ENCODE measurements around the gene CA5B. TPM values are rescaled to one million over a fixed set of nuclear protein-coding genes. Genes with fewer than 3 reads are reported as not detected.

The CA5B gene
- polyA plus RNA-seq, 2 of the 4 experiments (the other 2 are of a cell fraction): 5.2 to 12.5 TPM

GRCh38 chrX:15813416-15813815 lies 75.3 kb downstream of the CA5B start:
- no peak for FAIRE-seq
- Histone ChIP-seq H3K4me1 (no peaks in the 10 kb centered on the region), H3K9me3 (no peaks in the 10 kb centered on the region), H3K4me2 (no peak overlapping the region), H3K4me3 (no peak overlapping the region), H3K27ac (no peak overlapping the region)
- POLR2A ChIA-PET: no interaction called here
- DNase-seq (ENCODE audit: low read depth in 1 of 2, low spot score in 1 of 2): no peak
- 87% methylated on average over 1 of the region's 1 CpG for WGBS (ENCODE audit: missing lambda C conversion rate)
- no peak for TF ChIP-seq HES2 (IDR thresholded peaks at IDR 0.05)
- TF ChIP-seq RARB (CRISPR knock-in tag; IDR thresholded peaks at IDR 0.05): no peak
- TF ChIP-seq HEYL (CRISPR knock-in tag; IDR thresholded peaks at IDR 0.05): no peak
- TF ChIP-seq CHD2 (IDR thresholded peaks at IDR 0.05; ENCODE audit: low read length, partially characterized antibody): no peak
- no peak for TF ChIP-seq NR3C1 (IDR thresholded peaks at IDR 0.05)
- no peak for TF ChIP-seq POLR2AphosphoS2 (conservative IDR thresholded peaks at IDR 0.05; ENCODE audit: low read length)
- TF ChIP-seq, protein P1, sequence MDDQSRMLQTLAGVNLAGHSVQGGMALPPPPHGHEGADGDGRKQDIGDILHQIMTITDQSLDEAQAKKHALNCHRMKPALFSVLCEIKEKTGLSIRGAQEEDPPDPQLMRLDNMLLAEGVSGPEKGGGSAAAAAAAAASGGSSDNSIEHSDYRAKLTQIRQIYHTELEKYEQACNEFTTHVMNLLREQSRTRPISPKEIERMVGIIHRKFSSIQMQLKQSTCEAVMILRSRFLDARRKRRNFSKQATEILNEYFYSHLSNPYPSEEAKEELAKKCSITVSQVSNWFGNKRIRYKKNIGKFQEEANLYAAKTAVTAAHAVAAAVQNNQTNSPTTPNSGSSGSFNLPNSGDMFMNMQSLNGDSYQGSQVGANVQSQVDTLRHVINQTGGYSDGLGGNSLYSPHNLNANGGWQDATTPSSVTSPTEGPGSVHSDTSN (IDR thresholded peaks at IDR 0.05): no peak
- no peak for TF ChIP-seq JUNB (IDR thresholded peaks at IDR 0.05)
- CTCF ChIA-PET: no interaction called here
- ATAC-seq: no peak

DNA sequence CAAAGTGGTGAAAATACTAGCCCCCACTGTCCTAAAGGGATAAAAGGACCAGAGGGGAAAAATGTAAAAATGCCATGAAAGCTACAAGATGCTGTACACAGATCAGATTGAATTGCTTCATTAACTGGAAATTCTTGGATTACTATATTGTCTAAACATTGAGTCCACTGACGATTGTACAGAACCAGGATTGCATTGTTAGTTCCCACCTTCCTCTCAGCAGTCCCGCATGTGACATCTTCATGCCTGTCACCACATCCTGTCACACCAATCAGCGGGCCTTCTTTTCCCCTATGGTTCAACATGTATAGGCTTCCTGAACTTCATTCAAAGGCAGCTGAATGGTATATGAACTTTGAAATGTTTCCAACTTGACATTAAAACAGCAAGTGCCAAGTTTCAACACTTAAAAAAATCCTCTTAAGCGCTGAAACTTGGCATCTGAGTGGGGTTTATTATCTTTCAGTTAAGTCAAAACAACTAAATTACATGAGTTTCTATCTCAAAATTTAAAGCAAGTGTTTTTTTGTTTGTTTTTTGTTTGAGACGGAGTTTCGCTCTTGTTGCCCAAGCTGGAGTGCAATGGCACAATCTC lies 76.8 kb downstream of the CA5B start:
- no peak for TF ChIP-seq TP53 (CRISPR knock-in tag; IDR thresholded peaks at IDR 0.05)
- TF ChIP-seq, protein P2, sequence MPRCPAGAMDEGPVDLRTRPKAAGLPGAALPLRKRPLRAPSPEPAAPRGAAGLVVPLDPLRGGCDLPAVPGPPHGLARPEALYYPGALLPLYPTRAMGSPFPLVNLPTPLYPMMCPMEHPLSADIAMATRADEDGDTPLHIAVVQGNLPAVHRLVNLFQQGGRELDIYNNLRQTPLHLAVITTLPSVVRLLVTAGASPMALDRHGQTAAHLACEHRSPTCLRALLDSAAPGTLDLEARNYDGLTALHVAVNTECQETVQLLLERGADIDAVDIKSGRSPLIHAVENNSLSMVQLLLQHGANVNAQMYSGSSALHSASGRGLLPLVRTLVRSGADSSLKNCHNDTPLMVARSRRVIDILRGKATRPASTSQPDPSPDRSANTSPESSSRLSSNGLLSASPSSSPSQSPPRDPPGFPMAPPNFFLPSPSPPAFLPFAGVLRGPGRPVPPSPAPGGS (IDR thresholded peaks at IDR 0.05): no peak
- TF ChIP-seq, protein P3, sequence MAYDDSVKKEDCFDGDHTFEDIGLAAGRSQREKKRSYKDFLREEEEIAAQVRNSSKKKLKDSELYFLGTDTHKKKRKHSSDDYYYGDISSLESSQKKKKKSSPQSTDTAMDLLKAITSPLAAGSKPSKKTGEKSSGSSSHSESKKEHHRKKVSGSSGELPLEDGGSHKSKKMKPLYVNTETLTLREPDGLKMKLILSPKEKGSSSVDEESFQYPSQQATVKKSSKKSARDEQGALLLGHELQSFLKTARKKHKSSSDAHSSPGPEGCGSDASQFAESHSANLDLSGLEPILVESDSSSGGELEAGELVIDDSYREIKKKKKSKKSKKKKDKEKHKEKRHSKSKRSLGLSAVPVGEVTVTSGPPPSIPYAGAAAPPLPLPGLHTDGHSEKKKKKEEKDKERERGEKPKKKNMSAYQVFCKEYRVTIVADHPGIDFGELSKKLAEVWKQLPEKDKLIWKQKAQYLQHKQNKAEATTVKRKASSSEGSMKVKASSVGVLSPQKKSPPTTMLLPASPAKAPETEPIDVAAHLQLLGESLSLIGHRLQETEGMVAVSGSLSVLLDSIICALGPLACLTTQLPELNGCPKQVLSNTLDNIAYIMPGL (CRISPR knock-in tag; IDR thresholded peaks at IDR 0.05; ENCODE audit: borderline replicate concordance): no peak
- DNase-seq (ENCODE audit: low read depth in 1 of 2, low spot score in 1 of 2): no peak
- no peak overlapping the region for H3K27ac ChIP-seq
- WGBS (ENCODE audit: missing lambda C conversion rate): 93% methylated on average over 6 of the region's 6 CpGs
- ChIA-PET POLR2A (no interaction called here), CTCF (interaction anchor here (2.0 kb wide), 1 partner anchor 14 kb away, joined by 8 read pairs; no protein-coding TSS in a partner anchor)
- FAIRE-seq: no peak
- no peak overlapping the region for H3K4me3 ChIP-seq
- H3K4me1 ChIP-seq: no peaks in the 10 kb centered on the region
- no peak for ATAC-seq
- no peaks in the 10 kb centered on the region for H3K9me3 ChIP-seq
- no peak overlapping the region for H3K4me2 ChIP-seq

DNA sequence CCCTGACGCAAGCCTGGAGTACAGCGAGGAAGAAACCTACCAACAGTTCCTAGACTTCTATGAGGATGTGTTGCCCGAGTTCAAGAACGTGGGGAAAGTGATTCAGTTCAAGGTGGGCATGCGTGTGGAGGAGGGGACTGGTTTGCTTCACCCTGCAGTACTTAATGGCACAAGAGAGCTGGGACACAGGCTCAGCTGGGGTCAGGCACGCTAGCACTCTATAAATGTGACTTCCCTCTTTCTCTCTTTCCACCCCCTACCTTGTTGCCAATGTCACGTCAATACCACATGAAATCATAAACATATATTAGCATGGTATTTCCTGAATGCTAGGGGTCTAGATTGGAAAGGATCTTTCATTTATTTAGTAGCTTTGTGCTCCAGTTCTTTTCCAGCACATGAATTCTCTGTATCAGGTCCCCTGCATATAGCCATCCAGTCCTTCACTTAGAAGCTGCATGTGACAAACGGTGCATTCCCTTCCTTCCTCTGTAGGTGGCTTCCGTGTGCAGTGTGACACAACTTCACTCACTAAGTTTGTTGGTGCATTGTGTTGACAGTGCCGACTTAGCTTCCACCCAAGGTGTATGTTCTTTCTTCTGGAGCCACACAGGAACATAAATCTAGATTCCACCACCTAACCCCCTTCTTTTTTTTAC lies 77.8 kb downstream of the CA5B start:
- CTCF ChIA-PET: interaction anchor here (0.8 to 2.0 kb wide), 4 partner anchors 9 to 56 kb away, joined by 3 to 8 read pairs (median 4); no protein-coding TSS in a partner anchor

DNA sequence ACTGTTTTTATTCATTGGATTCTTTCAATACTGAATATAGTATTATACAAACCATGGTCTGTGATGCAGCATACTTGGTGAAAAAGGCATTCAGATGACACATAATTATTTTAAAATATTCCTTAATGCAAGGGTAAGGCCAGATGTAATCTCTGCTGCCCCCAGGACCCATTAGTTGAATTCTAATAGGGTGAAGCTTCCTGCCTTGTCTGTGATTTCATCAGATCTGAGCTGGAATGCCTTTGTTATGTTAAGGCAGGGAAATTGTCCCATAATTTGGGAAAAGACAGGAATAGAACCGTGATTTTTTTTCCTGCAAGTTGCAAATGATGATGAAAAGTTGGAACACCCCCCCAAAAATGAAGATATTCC lies 78.4 kb downstream of the CA5B start:
- no peak for ATAC-seq
- no peak for FAIRE-seq
- 26% methylated on average over 1 of the region's 1 CpG for WGBS (ENCODE audit: missing lambda C conversion rate)
- H3K4me2 ChIP-seq: no peak overlapping the region
- no peak overlapping the region for H3K27ac ChIP-seq
- no peak overlapping the region for H3K4me3 ChIP-seq
- DNase-seq (ENCODE audit: low read depth in 1 of 2, low spot score in 1 of 2): no peak
- CTCF ChIA-PET: interaction anchor here (0.8 to 2.0 kb wide), 4 partner anchors 9 to 56 kb away, joined by 3 to 8 read pairs (median 4); no protein-coding TSS in a partner anchor
- POLR2A ChIA-PET: interaction anchor here (0.6 kb wide), 1 partner anchor 855 kb away, joined by 7 read pairs; no protein-coding TSS in a partner anchor
- H3K9me3 ChIP-seq: no peaks in the 10 kb centered on the region
- no peaks in the 10 kb centered on the region for H3K4me1 ChIP-seq
- TF ChIP-seq ATOH8 (CRISPR knock-in tag; IDR thresholded peaks at IDR 0.05; ENCODE audit: low read depth): no peak

More for the DNA sequence above, 77.8 kb downstream of the CA5B start:
- H3K9me3 ChIP-seq: no peaks in the 10 kb centered on the region
- ATAC-seq (peak; percentile 84 to 86; a peak in 5 of 6 replicates), FAIRE-seq (peak; percentile 46), DNase-seq (ENCODE audit: low read depth in 1 of 2, low spot score in 1 of 2) (peak; percentile 19 to 44)
- no peak overlapping the region for H3K27ac ChIP-seq
- POLR2A ChIA-PET: interaction anchor here (0.6 kb wide), 1 partner anchor 855 kb away, joined by 7 read pairs; no protein-coding TSS in a partner anchor
- H3K4me1 ChIP-seq: no peaks in the 10 kb centered on the region
- TF ChIP-seq CHD4 (IDR thresholded peaks at IDR 0.05; ENCODE audit: borderline replicate concordance): no peak
- no peak for TF ChIP-seq EP300 (IDR thresholded peaks at IDR 0.05)
- TF ChIP-seq RAD21 (conservative IDR thresholded peaks at IDR 0.05 in 1 of 2, IDR thresholded peaks at IDR 0.05 in 1 of 2): peak; percentile 24 to 41; a peak in 3 of 5 replicates
- TF ChIP-seq SMC3 (IDR thresholded peaks at IDR 0.05): 0 out of 3 replicates have a peak, but pooled peaks have one; percentile 7
- WGBS (ENCODE audit: missing lambda C conversion rate): 70% methylated on average over 10 of the region's 10 CpGs
- H3K4me3 ChIP-seq: no peak overlapping the region
- H3K4me2 ChIP-seq: no peak overlapping the region

Data from A549 (cell line).